Astrocyte (in vitro differentiated cells and primary cell): ENCODE data around the gene MRNIP.

ENCODE experiments used
- EZH2 ChIP-seq: IDR thresholded peaks from 2 replicates; pipeline ENCODE4 v1.6.1; 2012; ENCODE audit warnings: mild to moderate bottlenecking, low read length, inconsistent platforms; ENCODE audit not compliant: insufficient read depth
- TF ChIP-seq, protein P1 (sequence below): IDR thresholded peaks from 2 replicates; pipeline ENCODE4 v1.5.1; 2011; ENCODE audit warnings: low read depth, mild to moderate bottlenecking, inconsistent platforms, low read length, moderate library complexity; ENCODE audit not compliant: insufficient read depth

GRCh38 chr5:179858241-179858585, 404 bp downstream of the MRNIP start:
- TF ChIP-seq, protein P1, sequence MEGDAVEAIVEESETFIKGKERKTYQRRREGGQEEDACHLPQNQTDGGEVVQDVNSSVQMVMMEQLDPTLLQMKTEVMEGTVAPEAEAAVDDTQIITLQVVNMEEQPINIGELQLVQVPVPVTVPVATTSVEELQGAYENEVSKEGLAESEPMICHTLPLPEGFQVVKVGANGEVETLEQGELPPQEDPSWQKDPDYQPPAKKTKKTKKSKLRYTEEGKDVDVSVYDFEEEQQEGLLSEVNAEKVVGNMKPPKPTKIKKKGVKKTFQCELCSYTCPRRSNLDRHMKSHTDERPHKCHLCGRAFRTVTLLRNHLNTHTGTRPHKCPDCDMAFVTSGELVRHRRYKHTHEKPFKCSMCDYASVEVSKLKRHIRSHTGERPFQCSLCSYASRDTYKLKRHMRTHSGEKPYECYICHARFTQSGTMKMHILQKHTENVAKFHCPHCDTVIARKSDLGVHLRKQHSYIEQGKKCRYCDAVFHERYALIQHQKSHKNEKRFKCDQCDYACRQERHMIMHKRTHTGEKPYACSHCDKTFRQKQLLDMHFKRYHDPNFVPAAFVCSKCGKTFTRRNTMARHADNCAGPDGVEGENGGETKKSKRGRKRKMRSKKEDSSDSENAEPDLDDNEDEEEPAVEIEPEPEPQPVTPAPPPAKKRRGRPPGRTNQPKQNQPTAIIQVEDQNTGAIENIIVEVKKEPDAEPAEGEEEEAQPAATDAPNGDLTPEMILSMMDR = no peak
- TF ChIP-seq EZH2 = no peak
